Measurements from ENCODE around the gene IL17RA.

DNA sequence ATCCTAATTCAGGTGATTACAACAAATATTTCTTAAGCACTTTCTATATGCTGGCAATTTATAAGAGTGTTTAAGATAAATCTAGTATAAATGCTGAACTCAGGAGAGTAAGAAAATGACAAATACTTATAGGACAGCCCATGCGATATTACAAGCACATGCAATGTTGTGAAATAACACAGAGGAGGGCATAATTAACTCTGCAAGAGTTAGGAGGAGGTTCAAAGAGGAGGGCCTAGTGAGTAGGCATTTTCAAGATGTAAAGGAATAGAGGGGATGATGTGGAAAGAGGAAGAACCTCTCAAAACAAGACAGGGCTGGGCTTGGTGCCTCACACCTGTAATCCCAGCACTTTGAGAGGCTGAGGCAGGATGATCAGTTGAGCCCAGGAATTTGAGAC lies 37.1 kb upstream of the IL17RA start:
- TF ChIP-seq, protein P1, sequence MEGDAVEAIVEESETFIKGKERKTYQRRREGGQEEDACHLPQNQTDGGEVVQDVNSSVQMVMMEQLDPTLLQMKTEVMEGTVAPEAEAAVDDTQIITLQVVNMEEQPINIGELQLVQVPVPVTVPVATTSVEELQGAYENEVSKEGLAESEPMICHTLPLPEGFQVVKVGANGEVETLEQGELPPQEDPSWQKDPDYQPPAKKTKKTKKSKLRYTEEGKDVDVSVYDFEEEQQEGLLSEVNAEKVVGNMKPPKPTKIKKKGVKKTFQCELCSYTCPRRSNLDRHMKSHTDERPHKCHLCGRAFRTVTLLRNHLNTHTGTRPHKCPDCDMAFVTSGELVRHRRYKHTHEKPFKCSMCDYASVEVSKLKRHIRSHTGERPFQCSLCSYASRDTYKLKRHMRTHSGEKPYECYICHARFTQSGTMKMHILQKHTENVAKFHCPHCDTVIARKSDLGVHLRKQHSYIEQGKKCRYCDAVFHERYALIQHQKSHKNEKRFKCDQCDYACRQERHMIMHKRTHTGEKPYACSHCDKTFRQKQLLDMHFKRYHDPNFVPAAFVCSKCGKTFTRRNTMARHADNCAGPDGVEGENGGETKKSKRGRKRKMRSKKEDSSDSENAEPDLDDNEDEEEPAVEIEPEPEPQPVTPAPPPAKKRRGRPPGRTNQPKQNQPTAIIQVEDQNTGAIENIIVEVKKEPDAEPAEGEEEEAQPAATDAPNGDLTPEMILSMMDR (optimal IDR thresholded peaks at IDR 0.05 in 1 of 3, IDR thresholded peaks at IDR 0.05 in 1 of 3, conservative IDR thresholded peaks at IDR 0.05 in 1 of 3; ENCODE audit: extremely low read depth in 1 of 3, insufficient read depth in 2 of 3, low read length in 3 of 3) = no peak
- no peak for TF ChIP-seq EZH2 (IDR thresholded peaks at IDR 0.05; ENCODE audit: low read length)

Data from keratinocyte (primary cell).